Progenitor cell of endocrine pancreas (in vitro differentiated cells): ENCODE measurements around the gene SPPL2C. TPM values are rescaled to one million over a fixed set of nuclear protein-coding genes. Genes with fewer than 3 reads are reported as not detected.

Experiments
- DNase-seq: peaks from one replicate; pipeline ENCODE4 v3.0.0; 2021; ENCODE audit warnings: low spot score; ENCODE audit not compliant: unreplicated experiment
- H3K27ac Mint-ChIP-seq: 2 replicates; pipeline ENCODE4 v1.8.0; 2021; ENCODE audit warnings: mild to moderate bottlenecking, moderate library complexity, mixed read lengths
- H3K27me3 Mint-ChIP-seq: 2 replicates; pipeline ENCODE4 v1.8.0; 2021; ENCODE audit warnings: mixed read lengths
- H3K36me3 Mint-ChIP-seq: 2 replicates; pipeline ENCODE4 v1.8.0; 2022; ENCODE audit warnings: mixed read lengths; ENCODE audit not compliant: insufficient read depth
- H3K4me1 Mint-ChIP-seq: 2 replicates; pipeline ENCODE4 v1.8.0; 2021; ENCODE audit warnings: low read depth, mixed read lengths
- H3K4me3 Mint-ChIP-seq: 2 replicates; pipeline ENCODE4 v1.8.0; 2021; ENCODE audit warnings: low read depth, mild to moderate bottlenecking, moderate library complexity, mixed read lengths
- H3K9me3 Mint-ChIP-seq: 2 replicates; pipeline ENCODE4 v1.8.0; 2021; ENCODE audit warnings: low read depth, mixed read lengths
- CTCF ChIP-seq: fragments of 200-600 bp; sonication (generic); IDR thresholded peaks from one replicate; pipeline ENCODE4 v1.5.0; 2021; ENCODE audit warnings: antibody characterized with exemption, mild to moderate bottlenecking; ENCODE audit not compliant: unreplicated experiment
- total RNA-seq: library from RNA; stranded (reverse); gene quantifications from 2 replicates; pipeline ENCODE4 v1.2.1, GENCODE V29; 2021

The SPPL2C gene
- total RNA-seq, 1 donor from 2014 or later, result not detected

GRCh38 chr17:45837187-45837586, 7.5 kb upstream of the SPPL2C start:
- TF ChIP-seq CTCF, result no peak
- peaks cover 9% of the 10 kb centered on the region for H3K27me3 Mint-ChIP-seq
- H3K27ac Mint-ChIP-seq, result no peak overlapping the region

GRCh38 chr17:45837603-45838002, 7.1 kb upstream of the SPPL2C start:
- no peak for TF ChIP-seq CTCF
- H3K9me3 Mint-ChIP-seq, result no peaks in the 10 kb centered on the region
- DNase-seq, result no peak
- no peak overlapping the region for H3K27ac Mint-ChIP-seq
- H3K4me3 Mint-ChIP-seq, result no peak overlapping the region
- H3K27me3 Mint-ChIP-seq, result peaks cover 9% of the 10 kb centered on the region
- H3K36me3 Mint-ChIP-seq, result no peaks in the 10 kb centered on the region
- no peaks in the 10 kb centered on the region for H3K4me1 Mint-ChIP-seq

More at GRCh38 chr17:45837187-45837586, 7.5 kb upstream of the SPPL2C start:
- no peak for DNase-seq
- Mint-ChIP-seq H3K36me3 (no peaks in the 10 kb centered on the region), H3K4me1 (no peaks in the 10 kb centered on the region), H3K4me3 (no peak overlapping the region), H3K9me3 (no peaks in the 10 kb centered on the region)

- Mint-ChIP-seq H3K36me3 (no peaks in the 10 kb centered on the region), H3K27ac (no peak overlapping the region), H3K4me1 (no peaks in the 10 kb centered on the region), H3K4me3 (no peak overlapping the region), H3K27me3 (peaks cover 9% of the 10 kb centered on the region), H3K9me3 (no peaks in the 10 kb centered on the region)
- DNase-seq, result no peak
- TF ChIP-seq CTCF, result no peak
Observed at GRCh38 chr17:45838751-45839295, 5.9 kb upstream of the SPPL2C start.

GRCh38 chr17:45839442-45839841, 5.2 kb upstream of the SPPL2C start:
- TF ChIP-seq CTCF, result no peak
- Mint-ChIP-seq H3K27me3 (peaks cover 9% of the 10 kb centered on the region), H3K36me3 (no peaks in the 10 kb centered on the region), H3K4me3 (no peak overlapping the region), H3K9me3 (no peaks in the 10 kb centered on the region), H3K4me1 (no peaks in the 10 kb centered on the region), H3K27ac (no peak overlapping the region)
- no peak for DNase-seq

GRCh38 chr17:45841186-45841585, 3.5 kb upstream of the SPPL2C start:
- Mint-ChIP-seq H3K9me3 (no peaks in the 10 kb centered on the region), H3K27ac (no peak overlapping the region), H3K36me3 (no peaks in the 10 kb centered on the region), H3K4me1 (no peaks in the 10 kb centered on the region), H3K27me3 (peaks cover 13% of the 10 kb centered on the region), H3K4me3 (no peak overlapping the region)
- TF ChIP-seq CTCF, result no peak
- no peak for DNase-seq
